Measurements from ENCODE around the gene PCNX2. TPM values are rescaled to one million over a fixed set of nuclear protein-coding genes. Genes with fewer than 3 reads are reported as not detected.
A peak's percentile ranks its signal among the peaks of the same experiment; 100 is the strongest.

PCNX2 gene
- total and polyA plus RNA-seq, 11 donors, result 0.27 to 5.3 (median 1.9) TPM

GRCh38 chr1:233122779-233123178, 172.7 kb downstream of the PCNX2 start:
- Histone ChIP-seq H3K9me3 (no peaks in the 10 kb centered on the region), H3K27ac (no peak overlapping the region), H3K4me1 (peaks cover 0 to 4% (median 0%) of the 10 kb centered on the region in 12 donors), H3K4me3 (no peak overlapping the region), H3K36me3 (no peaks in the 10 kb centered on the region), H3K27me3 (no peaks in the 10 kb centered on the region)
- ATAC-seq (no peak), DNase-seq (no peak)
- intact Hi-C loops (cut with DNase I), result no loop called here
- no peak for TF ChIP-seq CTCF (IDR thresholded peaks at IDR 0.05)
- no peak for TF ChIP-seq POLR2A (IDR thresholded peaks at IDR 0.05)
- 89 to 99% (median 98%) methylated on average over 2 of the region's 2 CpGs for WGBS, 4 donors

- ATAC-seq (no peak), DNase-seq (no peak)
- TF ChIP-seq CTCF (IDR thresholded peaks at IDR 0.05) (no peak), POLR2A (IDR thresholded peaks at IDR 0.05) (no peak)
- H3K27ac ChIP-seq, result no peak overlapping the region
- peaks cover 0 to 4% (median 0%) of the 10 kb centered on the region in 12 donors for H3K4me1 ChIP-seq
- no peak overlapping the region for H3K4me3 ChIP-seq
- H3K27me3 ChIP-seq, result no peaks in the 10 kb centered on the region
- no peaks in the 10 kb centered on the region for H3K9me3 ChIP-seq
- WGBS, 4 donors, result 64 to 75% (median 68%) methylated on average over 1 of the region's 1 CpG
- no peaks in the 10 kb centered on the region for H3K36me3 ChIP-seq
- intact Hi-C loops (cut with DNase I), result no loop called here
Measured at GRCh38 chr1:233121947-233122559, 173.5 kb downstream of the PCNX2 start.

GRCh38 chr1:233114860-233115259, 180.7 kb downstream of the PCNX2 start:
- intact Hi-C loops (cut with DNase I), result no loop called here
- Histone ChIP-seq H3K9me3 (no peaks in the 10 kb centered on the region), H3K27me3 (no peaks in the 10 kb centered on the region), H3K27ac (peak overlapping the region in 6 of 12 donors; percentile 1 to 88 (median 4)), H3K4me1 (peaks cover 0 to 38% (median 15%) of the 10 kb centered on the region in 12 donors), H3K4me3 (no peak overlapping the region), H3K36me3 (no peaks in the 10 kb centered on the region)
- 53 to 69% (median 63%) methylated on average over 5 of the region's 5 CpGs for WGBS, 4 donors
- no peak for TF ChIP-seq POLR2A (IDR thresholded peaks at IDR 0.05)
- no peak for TF ChIP-seq CTCF (IDR thresholded peaks at IDR 0.05)
- ATAC-seq, result peak in 2 of 4 donors; percentile 27 to 36
- DNase-seq, result no peak

GRCh38 chr1:233114159-233114558, 181.4 kb downstream of the PCNX2 start:
- H3K4me1 ChIP-seq, result peaks cover 0 to 38% (median 15%) of the 10 kb centered on the region in 12 donors
- H3K27me3 ChIP-seq, result no peaks in the 10 kb centered on the region
- no peaks in the 10 kb centered on the region for H3K36me3 ChIP-seq
- peak overlapping the region in 6 of 12 donors; percentile 1 to 88 (median 48) for H3K27ac ChIP-seq
- no peak for ATAC-seq
- no peaks in the 10 kb centered on the region for H3K9me3 ChIP-seq
- intact Hi-C loops (cut with DNase I), result no loop called here
- no peak for DNase-seq
- WGBS, 4 donors, result 84 to 90% (median 87%) methylated on average over 5 of the region's 5 CpGs
- TF ChIP-seq CTCF (IDR thresholded peaks at IDR 0.05) (no peak), POLR2A (IDR thresholded peaks at IDR 0.05) (no peak)
- H3K4me3 ChIP-seq, result no peak overlapping the region

All from heart left ventricle (tissue), 16 donors.